Measurements from ENCODE around the gene AGRP.
A peak's percentile ranks its signal among the peaks of the same experiment; 100 is the strongest.

AGRP gene

GRCh38 chr16:67449739-67450138 lies 33.6 kb downstream of the AGRP start:
- H3K4me3 ChIP-seq (ENCODE audit: low read length) = no peak overlapping the region
- no peak for DNase-seq (ENCODE audit: low read depth, low spot score)

DNA sequence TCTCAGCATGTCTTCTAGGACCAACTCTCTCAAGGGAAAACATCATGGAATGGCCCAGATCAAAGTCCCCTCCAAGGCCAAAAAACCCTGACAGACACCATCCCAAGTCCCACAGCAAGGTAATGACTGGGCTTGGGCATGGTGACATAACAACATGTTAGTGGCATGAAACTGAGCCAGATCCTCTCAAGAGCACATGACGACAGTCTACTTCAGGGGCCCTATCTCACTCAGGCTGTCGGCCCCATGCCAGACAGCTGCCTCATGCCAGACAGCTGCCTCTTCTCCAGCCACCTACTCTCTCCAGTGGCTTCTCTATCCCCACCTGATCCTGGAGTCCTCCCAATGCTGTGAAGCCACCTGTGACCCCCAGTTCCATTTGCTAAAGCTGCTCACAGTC lies 34.0 kb downstream of the AGRP start:
- no peak for DNase-seq (ENCODE audit: low read depth, low spot score)
- H3K4me3 ChIP-seq (ENCODE audit: low read length) = no peak overlapping the region

DNA sequence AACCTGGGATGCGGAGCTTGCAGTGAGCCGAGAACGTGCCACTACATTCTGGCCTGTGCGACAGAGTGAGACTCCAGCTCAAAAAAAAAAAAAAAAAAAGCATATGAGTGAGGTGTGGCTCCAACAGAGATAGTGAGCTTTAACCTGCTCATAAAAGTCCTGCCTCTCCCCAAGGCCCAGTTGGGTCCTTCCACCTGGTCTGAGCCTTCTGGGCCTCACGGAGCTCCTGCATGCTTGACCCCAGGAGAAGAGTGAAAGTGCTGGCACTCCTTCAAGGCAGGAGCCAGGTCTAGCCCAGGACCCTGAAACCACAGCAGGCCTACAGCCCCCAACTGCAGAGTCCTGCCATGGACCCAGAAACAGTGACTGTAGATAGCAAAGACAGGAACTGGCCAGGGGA lies 34.8 kb downstream of the AGRP start:
- H3K4me3 ChIP-seq (ENCODE audit: low read length) = no peak overlapping the region
- no peak for DNase-seq (ENCODE audit: low read depth, low spot score)

DNA sequence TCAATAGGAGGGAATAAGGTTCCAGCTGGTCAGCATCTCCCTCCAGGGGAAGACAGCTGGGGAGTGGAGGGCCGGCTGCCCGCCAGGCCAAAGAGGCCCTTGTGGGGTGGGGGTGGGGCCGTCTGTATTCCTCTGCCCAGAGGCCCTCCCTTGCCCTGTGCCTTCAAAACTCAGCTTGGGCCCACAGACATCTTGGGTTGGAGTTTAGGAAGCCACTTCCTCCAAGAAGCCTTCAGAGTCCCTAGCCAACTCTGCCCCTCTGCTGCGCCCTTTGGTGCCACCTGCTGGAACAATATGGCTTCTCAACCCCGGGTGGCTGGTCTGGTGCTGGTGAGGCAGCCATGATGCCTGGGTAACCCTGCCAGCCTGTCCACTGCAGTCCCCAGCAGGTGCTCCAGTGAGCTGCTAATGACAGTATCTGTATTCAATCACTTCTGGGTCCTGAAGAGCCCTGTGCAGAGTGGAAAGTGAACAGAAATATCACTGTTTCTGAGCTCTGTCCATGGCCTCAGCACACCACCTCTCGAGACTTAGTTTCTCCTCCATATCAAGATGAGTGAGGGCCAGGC lies 35.8 kb downstream of the AGRP start:
- DNase-seq (ENCODE audit: low read depth, low spot score) = peak; percentile 71
- no peak overlapping the region for H3K4me3 ChIP-seq (ENCODE audit: low read length)

DNA sequence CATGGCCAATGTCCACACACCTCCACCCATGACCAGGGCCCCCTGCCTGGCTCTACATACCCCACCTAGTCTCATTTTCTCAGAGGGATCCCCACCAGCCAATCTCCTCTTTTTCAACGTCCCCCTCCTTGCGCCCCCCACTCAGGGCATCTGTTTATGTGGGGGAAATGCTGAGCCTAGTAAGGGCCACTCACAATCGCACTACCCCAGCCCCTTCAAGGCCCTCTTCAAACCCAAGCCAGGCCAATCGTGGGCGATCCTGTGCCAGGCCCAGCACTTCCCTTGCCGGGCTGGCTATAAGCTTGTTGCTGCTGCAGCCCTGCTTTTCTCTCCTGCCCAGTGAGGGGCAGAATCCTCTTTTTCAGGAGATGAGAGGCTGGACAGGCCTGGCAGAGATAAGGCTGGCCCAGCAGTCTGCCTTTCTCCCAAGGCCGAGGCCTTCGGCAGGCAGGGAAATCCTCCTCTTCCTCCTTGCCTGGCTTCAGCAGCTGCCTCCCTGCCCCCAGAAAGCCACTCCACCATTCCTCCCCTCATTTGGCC lies 36.3 kb downstream of the AGRP start:
- no peak overlapping the region for H3K4me3 ChIP-seq (ENCODE audit: low read length)
- no peak for DNase-seq (ENCODE audit: low read depth, low spot score)

DNA sequence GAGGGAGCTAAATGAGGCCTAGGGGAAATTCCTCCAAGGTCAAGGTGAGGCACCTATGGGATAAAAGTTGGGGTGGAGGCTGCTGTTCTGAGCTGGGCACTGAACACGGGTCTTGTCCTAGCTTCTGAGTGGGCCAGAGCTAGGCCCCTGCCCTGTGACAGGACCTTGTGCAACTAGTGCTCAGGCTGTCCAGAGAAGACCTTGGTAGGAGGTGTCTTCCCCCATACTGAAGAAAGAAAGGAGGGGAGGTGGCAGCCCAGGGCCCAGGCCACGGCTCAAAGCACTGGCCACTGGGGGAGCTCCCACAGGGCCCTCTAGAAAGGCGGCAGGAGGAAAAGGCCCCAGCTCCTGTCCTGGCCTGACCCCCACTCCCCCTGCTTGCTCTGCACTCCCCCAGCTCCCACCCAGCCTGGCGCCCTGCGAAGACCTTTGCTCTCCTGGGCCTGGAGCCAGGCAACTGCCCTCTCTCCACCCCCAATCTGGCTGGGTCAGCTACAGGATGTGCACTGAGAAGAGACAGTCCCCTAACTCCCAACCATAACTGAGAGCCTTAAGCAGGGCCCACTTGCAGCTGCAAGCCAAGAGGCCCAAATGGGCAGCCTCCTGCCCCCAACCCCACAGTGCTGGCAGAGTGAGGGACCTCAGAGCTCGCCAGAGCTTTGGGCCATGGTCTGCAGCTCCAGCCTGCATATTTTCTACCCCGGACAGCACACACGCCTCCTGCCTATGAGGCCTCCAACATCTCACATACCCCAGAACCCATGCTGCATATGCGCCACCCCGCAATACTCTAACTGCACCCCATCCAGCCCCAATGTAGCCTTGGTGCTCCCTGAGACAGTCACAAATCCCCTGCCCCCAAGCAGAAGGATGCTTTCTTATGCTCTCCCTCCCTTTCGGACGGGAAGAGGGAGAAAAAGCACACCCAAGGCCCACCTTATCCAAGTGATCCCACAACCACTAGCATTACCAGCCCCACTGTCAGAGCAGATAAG lies 37.1 kb downstream of the AGRP start:
- H3K4me3 ChIP-seq (ENCODE audit: low read length) = no peak overlapping the region
- DNase-seq (ENCODE audit: low read depth, low spot score) = no peak

DNA sequence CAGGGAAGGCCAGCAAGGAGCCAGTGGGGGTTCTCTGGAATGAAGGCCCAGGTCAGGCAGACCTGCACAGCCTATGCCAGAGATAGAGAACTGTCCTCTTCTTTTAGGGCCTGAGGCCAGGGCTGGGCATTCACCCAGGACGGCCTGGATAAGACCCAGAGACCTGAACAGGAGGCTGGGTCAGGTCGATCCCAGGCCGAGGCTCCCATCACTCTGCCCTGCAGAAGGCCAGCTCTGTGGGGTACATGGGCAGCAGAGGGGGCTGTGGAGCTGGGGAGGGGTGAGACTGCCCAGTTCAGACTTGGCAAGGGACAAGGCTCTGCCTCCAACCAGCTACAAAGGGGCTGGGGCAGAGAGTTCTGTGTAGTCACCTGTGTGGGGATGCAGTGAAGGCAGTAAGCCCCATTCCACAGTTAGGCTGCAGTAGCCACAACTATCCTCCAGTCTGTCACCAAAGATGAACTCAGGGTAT lies 37.9 kb downstream of the AGRP start:
- no peak for DNase-seq (ENCODE audit: low read depth, low spot score)
- H3K4me3 ChIP-seq (ENCODE audit: low read length) = no peak overlapping the region

DNA sequence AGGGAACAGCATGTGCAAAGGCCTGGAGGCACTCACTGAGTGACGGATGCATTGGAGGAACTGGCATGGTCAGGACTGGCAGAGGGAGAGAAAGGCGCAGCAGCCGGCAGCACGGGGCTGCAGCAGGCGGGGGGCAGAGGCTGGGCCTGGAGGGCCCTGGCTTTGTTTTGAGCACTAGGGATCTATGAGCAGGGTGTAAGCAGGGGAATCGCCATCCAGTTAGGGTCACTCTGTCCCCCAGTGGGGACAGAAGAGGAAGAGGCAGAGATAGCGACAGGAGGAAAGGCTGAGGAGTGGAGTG lies 38.3 kb downstream of the AGRP start:
- H3K4me3 ChIP-seq (ENCODE audit: low read length) = no peak overlapping the region
- no peak for DNase-seq (ENCODE audit: low read depth, low spot score)

GRCh38 chr16:67444259-67445125 lies 38.9 kb downstream of the AGRP start:
- DNase-seq (ENCODE audit: low read depth, low spot score) = no peak
- no peak overlapping the region for H3K4me3 ChIP-seq (ENCODE audit: low read length)

GRCh38 chr16:67443265-67443664 lies 40.1 kb downstream of the AGRP start:
- no peak for DNase-seq (ENCODE audit: low read depth, low spot score)
- no peak overlapping the region for H3K4me3 ChIP-seq (ENCODE audit: low read length)

- DNase-seq (ENCODE audit: low read depth, low spot score) = no peak
- H3K4me3 ChIP-seq (ENCODE audit: low read length) = no peak overlapping the region
Measured at GRCh38 chr16:67442581-67443255, 40.6 kb downstream of the AGRP start.

DNA sequence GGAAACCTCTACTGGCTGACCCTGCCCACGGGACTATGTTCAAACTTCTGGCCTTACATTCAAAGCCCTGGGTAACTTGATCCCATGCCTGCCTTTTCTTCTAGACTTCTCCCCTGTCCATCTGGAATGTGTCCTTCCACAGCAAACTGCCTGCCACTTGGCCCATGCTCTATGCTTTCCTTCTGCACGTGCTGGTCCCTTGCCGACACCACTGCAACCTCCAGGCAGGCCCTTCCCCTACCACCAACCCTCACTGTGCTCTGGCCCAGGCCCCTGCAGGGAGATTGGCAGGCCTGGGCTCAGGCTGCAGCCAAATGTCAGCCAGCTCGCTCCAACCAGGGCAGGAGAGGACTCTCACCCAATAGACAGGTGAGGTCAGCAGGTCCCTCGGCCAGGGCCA lies 41.4 kb downstream of the AGRP start:
- H3K4me3 ChIP-seq (ENCODE audit: low read length) = no peak overlapping the region
- no peak for DNase-seq (ENCODE audit: low read depth, low spot score)

DNA sequence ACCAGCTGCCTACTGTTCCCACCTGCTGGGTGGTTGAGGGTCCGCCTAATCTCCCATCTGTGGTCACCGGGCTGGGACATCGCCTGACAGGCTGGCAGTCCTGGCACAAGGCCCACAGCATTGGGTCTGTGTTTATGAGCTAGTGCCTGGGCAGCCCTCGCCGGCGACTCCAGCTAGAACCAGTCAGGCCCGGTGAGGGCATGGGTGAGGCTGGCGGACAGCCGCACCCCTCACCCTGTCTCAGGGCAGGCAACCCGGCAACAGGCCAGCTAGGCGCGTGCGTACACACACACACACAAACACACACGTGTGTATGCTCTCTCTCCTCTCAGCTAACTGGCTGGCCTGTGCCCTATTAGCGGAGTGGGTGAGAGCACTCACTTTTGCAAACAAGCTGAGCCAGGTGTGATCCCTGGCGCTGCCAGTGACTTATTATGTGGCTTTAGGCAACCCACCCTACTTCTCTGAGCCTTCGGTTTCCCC lies 42.0 kb downstream of the AGRP start:
- no peak overlapping the region for H3K4me3 ChIP-seq (ENCODE audit: low read length)
- DNase-seq (ENCODE audit: low read depth, low spot score) = no peak

GRCh38 chr16:67438824-67439393 lies 44.4 kb downstream of the AGRP start:
- no peak overlapping the region for H3K4me3 ChIP-seq (ENCODE audit: low read length)
- no peak for DNase-seq (ENCODE audit: low read depth, low spot score)

- no peak overlapping the region for H3K4me3 ChIP-seq (ENCODE audit: low read length)
- no peak for DNase-seq (ENCODE audit: low read depth, low spot score)
Measured at GRCh38 chr16:67438098-67438791, 45.1 kb downstream of the AGRP start.

- DNase-seq (ENCODE audit: low read depth, low spot score) = no peak
- no peak overlapping the region for H3K4me3 ChIP-seq (ENCODE audit: low read length)
Measured at GRCh38 chr16:67437513-67437912, 45.8 kb downstream of the AGRP start.

DNA sequence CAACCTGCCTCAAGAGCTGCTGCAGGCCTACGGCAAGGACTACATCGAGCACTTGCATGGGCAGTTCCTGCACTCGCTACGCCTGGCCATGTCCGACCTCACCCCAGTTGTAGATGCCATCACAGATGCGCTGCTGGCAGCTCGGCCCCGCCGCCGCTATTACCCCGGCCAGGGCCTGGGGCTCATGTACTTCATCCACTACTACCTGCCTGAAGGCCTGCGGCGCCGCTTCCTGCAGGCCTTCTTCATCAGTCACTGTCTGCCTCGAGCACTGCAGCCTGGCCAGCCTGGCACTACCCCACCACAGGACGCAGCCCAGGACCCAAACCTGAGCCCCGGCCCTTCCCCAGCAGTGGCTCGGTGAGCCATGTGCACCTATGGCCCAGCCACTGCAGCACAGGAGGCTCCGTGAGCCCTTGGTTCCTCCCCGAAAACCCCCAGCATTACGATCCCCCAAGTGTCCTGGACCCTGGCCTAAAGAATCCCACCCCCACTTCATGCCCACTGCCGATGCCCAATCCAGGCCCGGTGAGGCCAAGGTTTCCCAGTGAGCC lies 46.6 kb downstream of the AGRP start:
- DNase-seq (ENCODE audit: low read depth, low spot score) = no peak
- no peak overlapping the region for H3K4me3 ChIP-seq (ENCODE audit: low read length)

GRCh38 chr16:67435758-67436164 lies 47.6 kb downstream of the AGRP start:
- H3K4me3 ChIP-seq (ENCODE audit: low read length) = no peak overlapping the region
- no peak for DNase-seq (ENCODE audit: low read depth, low spot score)

Data from Jurkat, Clone E6-1 (cell line).